Natural killer cell (primary cell): Measurements from ENCODE around the gene SLC2A13. TPM values are rescaled to one million over a fixed set of nuclear protein-coding genes. Genes with fewer than 3 reads are reported as not detected.

Experiments
- ATAC-seq, 3 donors: fragments of 150-1000 bp in 2 of 3; fragments of 200-7000 bp in 1 of 3; cut with Tn5 transposase; 1 replicate in 1 of 3; 2 replicates in 2 of 3; pipeline ENCODE4 v1.10.0; 2021; ENCODE audit warnings: mild to moderate bottlenecking in 2 of 3, moderate library complexity in 2 of 3
- DNase-seq, 2 donors: peaks; one replicate each; pipeline versions ENCODE4 v3.0.0 to v3.0.0-alpha.2; 2013 to 2021; ENCODE audit warnings: mixed read lengths in 1 of 2
- H3K27ac ChIP-seq: one replicate; pipeline ENCODE4 v1.5.1; 2013; ENCODE audit warnings: mild to moderate bottlenecking, low read length
- H3K27me3 ChIP-seq: one replicate; pipeline ENCODE4 v1.6.1; 2013; ENCODE audit warnings: low read length; ENCODE audit not compliant: control insufficient read depth, insufficient read depth
- H3K36me3 ChIP-seq: one replicate; pipeline ENCODE4 v1.6.1; 2013; ENCODE audit warnings: low read length; ENCODE audit not compliant: control insufficient read depth, insufficient read depth
- H3K4me1 ChIP-seq: one replicate; pipeline ENCODE4 v1.6.1; 2013; ENCODE audit warnings: low read length; ENCODE audit not compliant: control insufficient read depth, insufficient read depth
- H3K4me3 ChIP-seq: one replicate; pipeline ENCODE4 v1.5.1; 2013; ENCODE audit warnings: low read length
- H3K9me3 ChIP-seq: one replicate; pipeline ENCODE4 v1.6.1; 2013; ENCODE audit warnings: low read length; ENCODE audit not compliant: control insufficient read depth, insufficient read depth
- H3K27ac Mint-ChIP-seq, 2 donors: one replicate each; pipeline ENCODE4 v1.8.0; 2022; ENCODE audit warnings: mild to moderate bottlenecking in 2 of 2, mixed read lengths in 2 of 2, moderate library complexity in 1 of 2
- H3K27me3 Mint-ChIP-seq, 2 donors: one replicate each; pipeline ENCODE4 v1.8.0; 2022; ENCODE audit warnings: low read depth in 2 of 2, mixed read lengths in 2 of 2
- H3K36me3 Mint-ChIP-seq: one replicate; pipeline ENCODE4 v1.8.0; 2022; ENCODE audit warnings: mixed read lengths
- H3K4me1 Mint-ChIP-seq, 2 donors: one replicate each; pipeline ENCODE4 v1.8.0; 2022; ENCODE audit warnings: mixed read lengths in 2 of 2
- H3K4me3 Mint-ChIP-seq: one replicate; pipeline ENCODE4 v1.8.0; 2022; ENCODE audit warnings: mild to moderate bottlenecking, moderate library complexity, mixed read lengths
- H3K9me3 Mint-ChIP-seq, 2 donors: one replicate each; pipeline ENCODE4 v1.8.0; 2022; ENCODE audit warnings: mixed read lengths in 2 of 2
- WGBS: methylation state at CpG from one replicate; pipeline ENCODE4 v1.1.7; 2013; ENCODE audit warnings: missing lambda C conversion rate; ENCODE audit not compliant: insufficient coverage; 5-methylcytosine and 5-hydroxymethylcytosine counted together
- intact Hi-C: fragments of 100-400 bp; cut with micrococcal nuclease; formaldehyde crosslinking; loops from one replicate; pipeline ENCODE4 v1.14.2; 2022
- total RNA-seq, 4 donors: library from RNA; stranded (reverse); fragments of 120-200 nt in 1 of 4; gene quantifications; one replicate each; pipeline versions ENCODE4 v1.2.3 to v1.2.4, GENCODE V29; 2013 to 2022
- TF ChIP-seq, protein P1 (sequence below): fragments of 200-600 bp; IDR thresholded peaks from one replicate; pipeline ENCODE4 v1.8.0; 2022; ENCODE audit warnings: antibody characterized with exemption

SLC2A13 gene
- total RNA-seq, 3 donors from 2014 or later (not counting 1 experiment from before 2014, with no cell fraction given), result 6.0 to 10.9 (median 8.7) TPM

- H3K27me3 Mint-ChIP-seq, result no peaks in the 10 kb centered on the region
These were observed 274.9 kb downstream of the SLC2A13 start for GRCh38 chr12:39830852-39831520.

DNA sequence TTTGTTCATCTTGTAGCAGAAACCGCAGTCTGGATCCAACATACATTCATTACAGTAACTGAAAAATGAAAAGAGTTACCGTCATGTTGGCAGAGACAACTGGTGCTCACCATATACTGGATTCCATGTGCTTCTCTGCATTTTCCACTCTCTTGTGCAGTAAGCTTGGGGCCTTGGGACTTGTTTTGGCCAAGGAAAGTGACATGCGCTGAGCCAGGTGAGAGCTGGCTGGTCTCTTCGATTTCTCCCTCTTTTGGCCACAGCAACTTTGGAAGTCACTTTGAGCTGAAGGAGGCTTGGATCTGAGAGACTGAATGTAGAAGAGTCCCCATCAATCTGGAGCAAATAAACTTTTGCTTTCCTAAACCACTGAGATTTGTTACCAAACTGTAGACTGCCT, 275.7 kb downstream of the SLC2A13 start:
- TF ChIP-seq, protein P1, sequence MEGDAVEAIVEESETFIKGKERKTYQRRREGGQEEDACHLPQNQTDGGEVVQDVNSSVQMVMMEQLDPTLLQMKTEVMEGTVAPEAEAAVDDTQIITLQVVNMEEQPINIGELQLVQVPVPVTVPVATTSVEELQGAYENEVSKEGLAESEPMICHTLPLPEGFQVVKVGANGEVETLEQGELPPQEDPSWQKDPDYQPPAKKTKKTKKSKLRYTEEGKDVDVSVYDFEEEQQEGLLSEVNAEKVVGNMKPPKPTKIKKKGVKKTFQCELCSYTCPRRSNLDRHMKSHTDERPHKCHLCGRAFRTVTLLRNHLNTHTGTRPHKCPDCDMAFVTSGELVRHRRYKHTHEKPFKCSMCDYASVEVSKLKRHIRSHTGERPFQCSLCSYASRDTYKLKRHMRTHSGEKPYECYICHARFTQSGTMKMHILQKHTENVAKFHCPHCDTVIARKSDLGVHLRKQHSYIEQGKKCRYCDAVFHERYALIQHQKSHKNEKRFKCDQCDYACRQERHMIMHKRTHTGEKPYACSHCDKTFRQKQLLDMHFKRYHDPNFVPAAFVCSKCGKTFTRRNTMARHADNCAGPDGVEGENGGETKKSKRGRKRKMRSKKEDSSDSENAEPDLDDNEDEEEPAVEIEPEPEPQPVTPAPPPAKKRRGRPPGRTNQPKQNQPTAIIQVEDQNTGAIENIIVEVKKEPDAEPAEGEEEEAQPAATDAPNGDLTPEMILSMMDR, result no peak
- 96% methylated on average over 4 of the region's 4 CpGs for WGBS
- H3K27me3 ChIP-seq, result no peaks in the 10 kb centered on the region
- intact Hi-C loops, result no loop called here
- no peaks in the 10 kb centered on the region for H3K36me3 ChIP-seq
- Mint-ChIP-seq H3K36me3 (no peaks in the 10 kb centered on the region), H3K9me3 (no peaks in the 10 kb centered on the region), H3K27ac (no peak overlapping the region), H3K27me3 (no peaks in the 10 kb centered on the region), H3K4me1 (no peaks in the 10 kb centered on the region), H3K4me3 (no peak overlapping the region)
- no peak overlapping the region for H3K4me3 ChIP-seq
- H3K4me1 ChIP-seq, result no peaks in the 10 kb centered on the region
- no peak overlapping the region for H3K27ac ChIP-seq
- no peaks in the 10 kb centered on the region for H3K9me3 ChIP-seq
- ATAC-seq (no peak), DNase-seq (no peak)

More at GRCh38 chr12:39830852-39831520, 274.9 kb downstream of the SLC2A13 start:
- Mint-ChIP-seq H3K27ac (no peak overlapping the region), H3K9me3 (no peaks in the 10 kb centered on the region), H3K4me3 (no peak overlapping the region), H3K36me3 (no peaks in the 10 kb centered on the region), H3K4me1 (no peaks in the 10 kb centered on the region)
- TF ChIP-seq, protein P1, result no peak
- Histone ChIP-seq H3K36me3 (no peaks in the 10 kb centered on the region), H3K4me3 (no peak overlapping the region), H3K9me3 (no peaks in the 10 kb centered on the region), H3K27ac (no peak overlapping the region), H3K27me3 (no peaks in the 10 kb centered on the region), H3K4me1 (no peaks in the 10 kb centered on the region)
- intact Hi-C loops, result no loop called here
- DNase-seq, result no peak
- ATAC-seq, result no peak
- WGBS, result 96% methylated on average over 4 of the region's 5 CpGs

- intact Hi-C loops, result no loop called here
- Histone ChIP-seq H3K27me3 (no peaks in the 10 kb centered on the region), H3K36me3 (no peaks in the 10 kb centered on the region), H3K27ac (no peak overlapping the region), H3K4me3 (no peak overlapping the region), H3K4me1 (no peaks in the 10 kb centered on the region), H3K9me3 (no peaks in the 10 kb centered on the region)
- H3K27me3 Mint-ChIP-seq, result no peaks in the 10 kb centered on the region
- no peaks in the 10 kb centered on the region for H3K9me3 Mint-ChIP-seq
- DNase-seq, result no peak
- H3K4me3 Mint-ChIP-seq, result no peak overlapping the region
- ATAC-seq, result no peak
- WGBS, result 88% methylated on average over 2 of the region's 3 CpGs
- H3K4me1 Mint-ChIP-seq, result no peaks in the 10 kb centered on the region
- no peak overlapping the region for H3K27ac Mint-ChIP-seq
- TF ChIP-seq, protein P1, result no peak
- no peaks in the 10 kb centered on the region for H3K36me3 Mint-ChIP-seq
These were observed 281.2 kb downstream of the SLC2A13 start for GRCh38 chr12:39824505-39825212.
